Sigmoid colon (tissue), 7 donors: Measurements from ENCODE around the gene TMTC1. TPM values are rescaled to one million over a fixed set of nuclear protein-coding genes. Genes with fewer than 3 reads are reported as not detected.

Experiments used
- DNase-seq: peaks from one replicate; pipeline ENCODE4 v3.0.0-alpha.2; 2019
- H3K27ac ChIP-seq, 4 donors: fragments of 200-600 bp; sonication (generic); one replicate each; pipeline ENCODE4 v1.5.1; 2016 to 2019; ENCODE audit warnings: mild to moderate bottlenecking in 1 of 4
- H3K27me3 ChIP-seq, 3 donors: fragments of 200-600 bp; sonication (generic); one replicate each; pipeline ENCODE4 v1.5.1; 2019; ENCODE audit warnings: mild to moderate bottlenecking in 1 of 3
- H3K36me3 ChIP-seq, 4 donors: fragments of 200-600 bp; sonication (generic); one replicate each; pipeline ENCODE4 v1.5.1; 2016 to 2019
- H3K4me1 ChIP-seq, 4 donors: fragments of 200-600 bp; sonication (generic); one replicate each; pipeline ENCODE4 v1.5.1; 2017 to 2019
- H3K4me3 ChIP-seq, 4 donors: fragments of 200-600 bp; sonication (generic); one replicate each; pipeline ENCODE4 v1.5.1; 2017 to 2019; ENCODE audit warnings: mild to moderate bottlenecking in 2 of 4, moderate library complexity in 1 of 4
- H3K9me3 ChIP-seq, 4 donors: fragments of 200-600 bp in 3 of 4; sonication (generic) in 3 of 4; one replicate each; pipeline versions ENCODE4 v1.5.1 to v1.6.1; 2013 to 2019
- EP300 ChIP-seq, 4 donors: sonication (generic); formaldehyde crosslinking; IDR thresholded peaks; one replicate each; pipeline ENCODE4 v1.6.1; 2017; ENCODE audit warnings: antibody characterized with exemption in 4 of 4
- POLR2A ChIP-seq, 2 donors: fragments of 450-650 bp; IDR thresholded peaks; one replicate each; pipeline ENCODE4 v1.6.1; 2016; ENCODE audit warnings: antibody characterized with exemption in 2 of 2, mild to moderate bottlenecking in 2 of 2, moderate library complexity in 2 of 2
- POLR2AphosphoS5 ChIP-seq, 4 donors: sonication (generic); formaldehyde crosslinking; IDR thresholded peaks; one replicate each; pipeline ENCODE4 v1.6.1; 2017; ENCODE audit warnings: antibody characterized with exemption in 4 of 4
- WGBS, 2 donors: extraction: QIAGEN DNeasy Blood & Tissue Kit; methylation state at CpG; one replicate each; pipeline ENCODE4 v1.1.7; 2013; 5-methylcytosine and 5-hydroxymethylcytosine counted together
- intact Hi-C: fragments of 100-400 bp; cut with DNase I; formaldehyde crosslinking; loops from one replicate; pipeline ENCODE4 v1.15.1; 2023
- polyA plus RNA-seq, 3 donors: library from polyadenylated mRNA; stranded (reverse); fragments of 200-250 nt; gene quantifications; one replicate each; pipeline ENCODE4 v1.2.3, GENCODE V29; 2013
- total RNA-seq, 4 donors: library from RNA; depleted of rRNA; stranded (reverse); fragments of >200 nt; gene quantifications; one replicate each; pipeline ENCODE4 v1.1.0, GENCODE V29; 2016
- TF ChIP-seq, protein P1 (sequence below), 4 experiments: fragments of 450-650 bp in 3 of 4; fragments of 200-600 bp in 1 of 4; IDR thresholded peaks; one replicate each; pipeline ENCODE4 v1.5.1; 2016 to 2019; ENCODE audit warnings: antibody characterized with exemption in 4 of 4, mild to moderate bottlenecking in 3 of 4, moderate library complexity in 2 of 4
- donor health status: healthy with polysubstance abuse.
- donor health status: Bipolar disorder and iron deficiency.
- donor health status: healthy.

TMTC1 gene
- total and polyA plus RNA-seq, 7 donors = 0.46 to 77.5 (median 61.5) TPM

DNA sequence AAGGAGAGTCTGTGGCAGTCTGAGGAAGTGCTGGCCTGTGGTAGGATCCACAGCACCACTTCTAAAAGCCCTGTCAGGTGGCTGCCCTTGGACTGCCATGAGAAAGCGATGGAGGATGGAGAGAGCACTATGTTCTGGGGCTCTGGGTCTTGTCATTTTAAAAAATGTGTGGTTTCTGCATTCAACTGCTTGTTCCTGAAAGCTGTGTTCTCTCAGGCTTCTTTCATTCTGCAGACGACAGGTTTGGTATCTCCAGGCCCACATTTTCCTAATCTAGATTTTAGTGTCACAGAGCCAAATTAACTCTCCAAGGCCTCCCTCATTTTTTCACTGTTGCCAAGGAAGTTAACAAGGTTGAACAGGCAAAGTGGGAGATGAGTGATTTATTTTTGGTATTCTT lies 296.8 kb downstream of the TMTC1 start:
- Histone ChIP-seq H3K27me3 (no peaks in the 10 kb centered on the region), H3K36me3 (no peaks in the 10 kb centered on the region), H3K4me3 (no peak overlapping the region), H3K9me3 (no peaks in the 10 kb centered on the region), H3K4me1 (no peaks in the 10 kb centered on the region), H3K27ac (no peak overlapping the region)
- WGBS, 2 donors = 65 to 78% methylated on average over 2 of the region's 2 CpGs
- TF ChIP-seq POLR2AphosphoS5 (IDR thresholded peaks at IDR 0.05) (no peak), POLR2A (IDR thresholded peaks at IDR 0.05) (no peak), EP300 (IDR thresholded peaks at IDR 0.05) (no peak)
- TF ChIP-seq, protein P1, sequence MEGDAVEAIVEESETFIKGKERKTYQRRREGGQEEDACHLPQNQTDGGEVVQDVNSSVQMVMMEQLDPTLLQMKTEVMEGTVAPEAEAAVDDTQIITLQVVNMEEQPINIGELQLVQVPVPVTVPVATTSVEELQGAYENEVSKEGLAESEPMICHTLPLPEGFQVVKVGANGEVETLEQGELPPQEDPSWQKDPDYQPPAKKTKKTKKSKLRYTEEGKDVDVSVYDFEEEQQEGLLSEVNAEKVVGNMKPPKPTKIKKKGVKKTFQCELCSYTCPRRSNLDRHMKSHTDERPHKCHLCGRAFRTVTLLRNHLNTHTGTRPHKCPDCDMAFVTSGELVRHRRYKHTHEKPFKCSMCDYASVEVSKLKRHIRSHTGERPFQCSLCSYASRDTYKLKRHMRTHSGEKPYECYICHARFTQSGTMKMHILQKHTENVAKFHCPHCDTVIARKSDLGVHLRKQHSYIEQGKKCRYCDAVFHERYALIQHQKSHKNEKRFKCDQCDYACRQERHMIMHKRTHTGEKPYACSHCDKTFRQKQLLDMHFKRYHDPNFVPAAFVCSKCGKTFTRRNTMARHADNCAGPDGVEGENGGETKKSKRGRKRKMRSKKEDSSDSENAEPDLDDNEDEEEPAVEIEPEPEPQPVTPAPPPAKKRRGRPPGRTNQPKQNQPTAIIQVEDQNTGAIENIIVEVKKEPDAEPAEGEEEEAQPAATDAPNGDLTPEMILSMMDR (IDR thresholded peaks at IDR 0.05) = no peak
- intact Hi-C loops = no loop called here
- no peak for DNase-seq

GRCh38 chr12:29463198-29463597 lies 320.5 kb downstream of the TMTC1 start:
- intact Hi-C loops = no loop called here
- Histone ChIP-seq H3K36me3 (no peaks in the 10 kb centered on the region), H3K27me3 (no peaks in the 10 kb centered on the region), H3K4me3 (no peak overlapping the region), H3K9me3 (no peaks in the 10 kb centered on the region), H3K4me1 (no peaks in the 10 kb centered on the region), H3K27ac (no peak overlapping the region)
- TF ChIP-seq, protein P1 (IDR thresholded peaks at IDR 0.05) = no peak
- TF ChIP-seq POLR2A (IDR thresholded peaks at IDR 0.05) = no peak
- no peak for TF ChIP-seq POLR2AphosphoS5 (IDR thresholded peaks at IDR 0.05)
- no peak for TF ChIP-seq EP300 (IDR thresholded peaks at IDR 0.05)
- 62 to 68% methylated on average over 4 of the region's 4 CpGs for WGBS, 2 donors
- no peak for DNase-seq

GRCh38 chr12:29460082-29460481 lies 323.7 kb downstream of the TMTC1 start:
- no peaks in the 10 kb centered on the region for H3K27me3 ChIP-seq
- WGBS, 2 donors = 83 to 89% methylated on average over 2 of the region's 2 CpGs
- H3K4me3 ChIP-seq = no peak overlapping the region
- intact Hi-C loops = no loop called here
- H3K4me1 ChIP-seq = no peaks in the 10 kb centered on the region
- H3K36me3 ChIP-seq = no peaks in the 10 kb centered on the region
- no peak overlapping the region for H3K27ac ChIP-seq
- H3K9me3 ChIP-seq = no peaks in the 10 kb centered on the region
- no peak for TF ChIP-seq POLR2AphosphoS5 (IDR thresholded peaks at IDR 0.05)
- TF ChIP-seq, protein P1 (IDR thresholded peaks at IDR 0.05) = no peak
- DNase-seq = no peak

DNA sequence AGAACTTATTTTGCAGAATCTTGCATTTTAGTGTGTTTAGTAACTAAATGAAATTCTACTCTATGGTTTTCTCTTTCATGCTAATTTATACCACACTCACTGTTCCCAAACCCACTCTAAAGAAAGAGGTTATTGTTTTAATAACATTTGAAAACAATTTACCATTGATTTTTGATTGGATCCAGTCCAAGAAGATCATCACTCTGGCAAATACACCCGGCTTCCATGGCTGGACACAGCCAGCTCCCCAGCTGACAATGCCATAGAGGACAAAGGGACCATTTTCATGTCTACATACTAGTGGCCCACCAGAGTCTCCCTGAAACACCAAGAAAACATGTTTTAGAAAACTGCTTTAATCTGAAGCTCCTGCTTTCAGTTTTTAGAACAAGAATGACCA lies 328.7 kb downstream of the TMTC1 start:
- no peak overlapping the region for H3K27ac ChIP-seq
- H3K4me3 ChIP-seq = no peak overlapping the region
- H3K27me3 ChIP-seq = no peaks in the 10 kb centered on the region
- intact Hi-C loops = no loop called here
- TF ChIP-seq POLR2AphosphoS5 (IDR thresholded peaks at IDR 0.05) (no peak), EP300 (IDR thresholded peaks at IDR 0.05) (no peak), POLR2A (IDR thresholded peaks at IDR 0.05) (no peak)
- TF ChIP-seq, protein P1 (IDR thresholded peaks at IDR 0.05) = no peak
- no peaks in the 10 kb centered on the region for H3K4me1 ChIP-seq
- WGBS, 2 donors = 27 to 76% methylated on average over 1 of the region's 1 CpG
- no peaks in the 10 kb centered on the region for H3K9me3 ChIP-seq
- no peak for DNase-seq
- H3K36me3 ChIP-seq = no peaks in the 10 kb centered on the region

- Histone ChIP-seq H3K36me3 (no peaks in the 10 kb centered on the region), H3K4me3 (no peak overlapping the region), H3K9me3 (no peaks in the 10 kb centered on the region), H3K27me3 (no peaks in the 10 kb centered on the region), H3K4me1 (no peaks in the 10 kb centered on the region), H3K27ac (no peak overlapping the region)
- intact Hi-C loops = no loop called here
- TF ChIP-seq, protein P1 (IDR thresholded peaks at IDR 0.05) = no peak
- TF ChIP-seq POLR2AphosphoS5 (IDR thresholded peaks at IDR 0.05) (no peak), POLR2A (IDR thresholded peaks at IDR 0.05) (no peak), EP300 (IDR thresholded peaks at IDR 0.05) (no peak)
- 88 to 96% methylated on average over 2 of the region's 2 CpGs for WGBS, 2 donors
- no peak for DNase-seq
Measured at GRCh38 chr12:29451888-29452287, 331.9 kb downstream of the TMTC1 start.
